Measurements from ENCODE around the gene PPP4R2. TPM values are rescaled to one million over a fixed set of nuclear protein-coding genes. Genes with fewer than 3 reads are reported as not detected.

PPP4R2 gene
- total and polyA plus RNA-seq, 9 of the 15 experiments (the other 6 are each of a cell fraction or from before 2014, with no cell fraction given) = 11.0 to 49.6 (median 31.6) TPM

- no peak for TF ChIP-seq SP2 (IDR thresholded peaks at IDR 0.05; ENCODE audit: extremely low read depth, low read depth, low read length, poor library complexity, severe bottlenecking)
- TF ChIP-seq KAT2B (IDR thresholded peaks at IDR 0.05; ENCODE audit: low read depth, low read length) = no peak
- TF ChIP-seq ZNF146 (CRISPR knock-in tag; IDR thresholded peaks at IDR 0.05; ENCODE audit: unreplicated experiment) = no peak
These were observed 22.8 kb upstream of the PPP4R2 start (continued) for GRCh38 chr3:72973786-72974185.

DNA sequence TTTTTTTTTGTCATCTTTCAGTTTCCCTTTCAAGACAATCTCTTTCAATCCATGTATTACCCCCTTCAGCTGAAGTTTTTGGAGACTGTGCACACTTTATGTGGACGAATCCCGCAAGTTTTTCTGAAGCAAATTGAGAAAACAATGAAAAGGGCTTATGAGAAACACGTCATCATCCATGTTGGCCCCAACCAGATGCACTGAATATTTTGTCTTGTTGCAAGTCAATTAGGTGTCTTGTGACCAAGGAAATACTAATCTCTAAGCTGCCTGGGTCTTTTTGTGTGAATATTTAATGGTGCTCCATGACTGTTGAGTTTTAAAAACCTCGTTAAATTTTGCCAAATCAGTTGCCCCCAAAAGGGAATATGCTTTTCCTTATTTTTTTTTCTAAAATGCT, 21.7 kb upstream of the PPP4R2 start:
- no peaks in the 10 kb centered on the region for H3K79me2 ChIP-seq (ENCODE audit: control insufficient read depth, insufficient read depth, low read length)
- DNase-seq (ENCODE audit: extremely low read depth in 1 of 4, low spot score in 3 of 4) (no peak), ATAC-seq (no peak), FAIRE-seq (no peak)
- in situ Hi-C loops (cut with MboI) = no loop called here
- no peaks in the 10 kb centered on the region for H3K36me3 ChIP-seq (ENCODE audit: control insufficient read depth, insufficient read depth, low read length)
- H4K20me1 ChIP-seq (replicated peaks; ENCODE audit: control insufficient read depth, insufficient read depth, low read length) = no peaks in the 10 kb centered on the region
- no peak overlapping the region for H3K27ac ChIP-seq (ENCODE audit: extremely low read depth, low read depth, low read length)
- no peak for TF ChIP-seq ZFP1 (CRISPR knock-in tag; IDR thresholded peaks at IDR 0.05)
- no peak for TF ChIP-seq PHTF2 (CRISPR knock-in tag; IDR thresholded peaks at IDR 0.05)
- TF ChIP-seq MIER1 (IDR thresholded peaks at IDR 0.05; ENCODE audit: low read depth) = no peak
- TF ChIP-seq LARP7 (IDR thresholded peaks at IDR 0.05) = no peak
- no peak for TF ChIP-seq PHB2 (IDR thresholded peaks at IDR 0.05; ENCODE audit: low read depth)
- BruUV-seq (replicated peaks) = no TSS peak
- ChIA-PET POLR2A (interaction anchor here (0.6 kb wide), 1 partner anchor 69 kb away, joined by 3 read pairs; no protein-coding TSS in a partner anchor), CTCF (ENCODE audit: low intra/inter-chr PET ratio) (no interaction called here)
- H3K9ac ChIP-seq (ENCODE audit: insufficient read depth in 1 of 2, low read depth in 2 of 2, low read length in 2 of 2) = no peak overlapping the region
- H3K4me1 ChIP-seq (replicated peaks in 1 of 2; ENCODE audit: control insufficient read depth in 2 of 2, insufficient read depth in 2 of 2, low read length in 2 of 2) = no peaks in the 10 kb centered on the region; a peak in 1 of 5 replicates
- H3K27me3 ChIP-seq (ENCODE audit: control insufficient read depth in 2 of 2, insufficient read depth in 2 of 2, low read length in 2 of 2) = no peaks in the 10 kb centered on the region
- no peak overlapping the region for H3K4me3 ChIP-seq
- H2AFZ ChIP-seq (ENCODE audit: low read depth, low read length) = no peak overlapping the region
- no peaks in the 10 kb centered on the region for H3K9me1 ChIP-seq (ENCODE audit: control insufficient read depth, insufficient read depth, low read length)
- H3K4me2 ChIP-seq (ENCODE audit: insufficient read depth, low read length) = no peak overlapping the region
- no peaks in the 10 kb centered on the region for H3K9me3 ChIP-seq (replicated peaks; ENCODE audit: control insufficient read depth, insufficient read depth, low read depth, low read length)
- intact Hi-C loops (cut with micrococcal nuclease) = no loop called here
- 61% methylated on average over 3 of the region's 4 CpGs for WGBS (ENCODE audit: insufficient coverage, low coverage, missing lambda C conversion rate)
